Measurements from ENCODE around the gene MYLK.
"Not testable (repeated sequence)": the region's sequence is repeated elsewhere in the genome, so short reads cannot be mapped to it uniquely, and the experiment has no call there.

MYLK gene

GRCh38 chr3:123705488-123706285 lies 178.4 kb downstream of the MYLK start:
- Histone ChIP-seq H3K27me3 (ENCODE audit: insufficient read depth, poor library complexity, severe bottlenecking) (no peaks in the 10 kb centered on the region), H3K27ac (replicated peaks) (no peak overlapping the region), H3K4me3 (replicated peaks; ENCODE audit: insufficient read depth, low read length) (no peak overlapping the region)
- TF ChIP-seq GABPA (IDR thresholded peaks at IDR 0.05; ENCODE audit: low read depth) (no peak), POLR2AphosphoS5 (IDR thresholded peaks at IDR 0.05; ENCODE audit: low read depth) (no peak), SPI1 (IDR thresholded peaks at IDR 0.05; ENCODE audit: borderline replicate concordance, low read depth) (no peak)
- TF ChIP-seq, protein P1, sequence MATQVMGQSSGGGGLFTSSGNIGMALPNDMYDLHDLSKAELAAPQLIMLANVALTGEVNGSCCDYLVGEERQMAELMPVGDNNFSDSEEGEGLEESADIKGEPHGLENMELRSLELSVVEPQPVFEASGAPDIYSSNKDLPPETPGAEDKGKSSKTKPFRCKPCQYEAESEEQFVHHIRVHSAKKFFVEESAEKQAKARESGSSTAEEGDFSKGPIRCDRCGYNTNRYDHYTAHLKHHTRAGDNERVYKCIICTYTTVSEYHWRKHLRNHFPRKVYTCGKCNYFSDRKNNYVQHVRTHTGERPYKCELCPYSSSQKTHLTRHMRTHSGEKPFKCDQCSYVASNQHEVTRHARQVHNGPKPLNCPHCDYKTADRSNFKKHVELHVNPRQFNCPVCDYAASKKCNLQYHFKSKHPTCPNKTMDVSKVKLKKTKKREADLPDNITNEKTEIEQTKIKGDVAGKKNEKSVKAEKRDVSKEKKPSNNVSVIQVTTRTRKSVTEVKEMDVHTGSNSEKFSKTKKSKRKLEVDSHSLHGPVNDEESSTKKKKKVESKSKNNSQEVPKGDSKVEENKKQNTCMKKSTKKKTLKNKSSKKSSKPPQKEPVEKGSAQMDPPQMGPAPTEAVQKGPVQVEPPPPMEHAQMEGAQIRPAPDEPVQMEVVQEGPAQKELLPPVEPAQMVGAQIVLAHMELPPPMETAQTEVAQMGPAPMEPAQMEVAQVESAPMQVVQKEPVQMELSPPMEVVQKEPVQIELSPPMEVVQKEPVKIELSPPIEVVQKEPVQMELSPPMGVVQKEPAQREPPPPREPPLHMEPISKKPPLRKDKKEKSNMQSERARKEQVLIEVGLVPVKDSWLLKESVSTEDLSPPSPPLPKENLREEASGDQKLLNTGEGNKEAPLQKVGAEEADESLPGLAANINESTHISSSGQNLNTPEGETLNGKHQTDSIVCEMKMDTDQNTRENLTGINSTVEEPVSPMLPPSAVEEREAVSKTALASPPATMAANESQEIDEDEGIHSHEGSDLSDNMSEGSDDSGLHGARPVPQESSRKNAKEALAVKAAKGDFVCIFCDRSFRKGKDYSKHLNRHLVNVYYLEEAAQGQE (IDR thresholded peaks at IDR 0.05; ENCODE audit: insufficient replicate concordance, low read depth) = no peak
- TF ChIP-seq, protein P2, sequence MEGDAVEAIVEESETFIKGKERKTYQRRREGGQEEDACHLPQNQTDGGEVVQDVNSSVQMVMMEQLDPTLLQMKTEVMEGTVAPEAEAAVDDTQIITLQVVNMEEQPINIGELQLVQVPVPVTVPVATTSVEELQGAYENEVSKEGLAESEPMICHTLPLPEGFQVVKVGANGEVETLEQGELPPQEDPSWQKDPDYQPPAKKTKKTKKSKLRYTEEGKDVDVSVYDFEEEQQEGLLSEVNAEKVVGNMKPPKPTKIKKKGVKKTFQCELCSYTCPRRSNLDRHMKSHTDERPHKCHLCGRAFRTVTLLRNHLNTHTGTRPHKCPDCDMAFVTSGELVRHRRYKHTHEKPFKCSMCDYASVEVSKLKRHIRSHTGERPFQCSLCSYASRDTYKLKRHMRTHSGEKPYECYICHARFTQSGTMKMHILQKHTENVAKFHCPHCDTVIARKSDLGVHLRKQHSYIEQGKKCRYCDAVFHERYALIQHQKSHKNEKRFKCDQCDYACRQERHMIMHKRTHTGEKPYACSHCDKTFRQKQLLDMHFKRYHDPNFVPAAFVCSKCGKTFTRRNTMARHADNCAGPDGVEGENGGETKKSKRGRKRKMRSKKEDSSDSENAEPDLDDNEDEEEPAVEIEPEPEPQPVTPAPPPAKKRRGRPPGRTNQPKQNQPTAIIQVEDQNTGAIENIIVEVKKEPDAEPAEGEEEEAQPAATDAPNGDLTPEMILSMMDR (IDR thresholded peaks at IDR 0.05; ENCODE audit: insufficient read depth, low read length) = no peak
- DNase-seq (ENCODE audit: low read depth in 1 of 2, low spot score in 1 of 2) = no peak

- H3K4me3 ChIP-seq (replicated peaks; ENCODE audit: insufficient read depth, low read length); H3K27ac ChIP-seq (replicated peaks); DNase-seq (ENCODE audit: low read depth in 1 of 2, low spot score in 1 of 2); H3K27me3 ChIP-seq (ENCODE audit: insufficient read depth, poor library complexity, severe bottlenecking): not testable (repeated sequence)
These were observed 180.5 kb downstream of the MYLK start for GRCh38 chr3:123703663-123704062.

- no peak overlapping the region for H3K4me3 ChIP-seq (replicated peaks; ENCODE audit: insufficient read depth, low read length)
- no peaks in the 10 kb centered on the region for H3K27me3 ChIP-seq (ENCODE audit: insufficient read depth, poor library complexity, severe bottlenecking)
- H3K27ac ChIP-seq (replicated peaks) = no peak overlapping the region
- TF ChIP-seq, protein P2 (IDR thresholded peaks at IDR 0.05; ENCODE audit: insufficient read depth, low read length) = no peak
- TF ChIP-seq SPI1 (IDR thresholded peaks at IDR 0.05; ENCODE audit: borderline replicate concordance, low read depth) (no peak), GABPA (IDR thresholded peaks at IDR 0.05; ENCODE audit: low read depth) (no peak), POLR2AphosphoS5 (IDR thresholded peaks at IDR 0.05; ENCODE audit: low read depth) (no peak)
- DNase-seq (ENCODE audit: low read depth in 1 of 2, low spot score in 1 of 2) = no peak
These were observed 181.4 kb downstream of the MYLK start for GRCh38 chr3:123702720-123703119.

GRCh38 chr3:123702057-123702456 lies 182.1 kb downstream of the MYLK start:
- H3K27me3 ChIP-seq (ENCODE audit: insufficient read depth, poor library complexity, severe bottlenecking); H3K4me3 ChIP-seq (replicated peaks; ENCODE audit: insufficient read depth, low read length); H3K27ac ChIP-seq (replicated peaks): not testable (repeated sequence)
- TF ChIP-seq, protein P2 (IDR thresholded peaks at IDR 0.05; ENCODE audit: insufficient read depth, low read length) = peak; percentile 0
- peak in 1 of 2 experiments; percentile 50 for DNase-seq (ENCODE audit: low read depth in 1 of 2, low spot score in 1 of 2)

Data from HL-60 (cell line).